Putamen (tissue), 1 donor: Measurements from ENCODE around the gene COL16A1.

Experiments
- DNase-seq: peaks from one replicate; pipeline ENCODE4 v3.0.0-alpha.2; 2016; ENCODE audit warnings: low spot score

The COL16A1 gene

GRCh38 chr1:31703431-31704270 is at the start of gene COL16A1:
TSS of gene COL16A1 (minus strand) at chr1:31704017. CDS start at chr1:31702193, 1,824 bp downstream.
- DNase-seq: peak; percentile 59

DNA sequence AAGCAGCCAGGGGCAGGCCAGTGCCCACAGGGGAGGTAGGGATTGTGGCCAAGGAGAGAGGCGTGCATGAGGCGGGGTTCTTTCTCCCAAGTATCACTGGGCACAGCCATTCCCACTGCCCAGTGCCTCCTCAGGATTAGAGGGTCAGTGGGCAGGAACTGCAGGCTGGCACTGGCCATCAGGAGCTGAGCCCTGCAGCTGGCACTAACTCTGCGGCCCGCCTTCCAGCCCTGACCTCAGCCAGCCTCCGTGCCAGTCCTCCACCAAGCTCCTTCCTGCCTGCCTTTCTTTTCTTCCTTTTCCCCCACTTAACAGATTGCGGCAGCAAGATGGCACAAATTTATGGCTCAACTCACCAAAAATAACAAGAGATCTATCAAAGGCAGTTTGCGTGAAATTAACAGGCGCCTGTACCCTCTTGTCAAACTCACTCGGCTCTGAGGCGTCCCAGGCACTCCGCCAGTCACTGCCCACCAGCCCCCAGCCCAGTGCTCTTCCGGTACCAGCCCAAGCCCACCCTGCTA is 49.2 kb upstream of the COL16A1 start:
- DNase-seq: peak; percentile 70

GRCh38 chr1:31752258-31752657 is 48.4 kb upstream of the COL16A1 start:
- no peak for DNase-seq

- no peak for DNase-seq
Observed at GRCh38 chr1:31751822-31752241, 48.0 kb upstream of the COL16A1 start.

GRCh38 chr1:31750858-31751510 is 47.2 kb upstream of the COL16A1 start:
- DNase-seq: no peak

DNA sequence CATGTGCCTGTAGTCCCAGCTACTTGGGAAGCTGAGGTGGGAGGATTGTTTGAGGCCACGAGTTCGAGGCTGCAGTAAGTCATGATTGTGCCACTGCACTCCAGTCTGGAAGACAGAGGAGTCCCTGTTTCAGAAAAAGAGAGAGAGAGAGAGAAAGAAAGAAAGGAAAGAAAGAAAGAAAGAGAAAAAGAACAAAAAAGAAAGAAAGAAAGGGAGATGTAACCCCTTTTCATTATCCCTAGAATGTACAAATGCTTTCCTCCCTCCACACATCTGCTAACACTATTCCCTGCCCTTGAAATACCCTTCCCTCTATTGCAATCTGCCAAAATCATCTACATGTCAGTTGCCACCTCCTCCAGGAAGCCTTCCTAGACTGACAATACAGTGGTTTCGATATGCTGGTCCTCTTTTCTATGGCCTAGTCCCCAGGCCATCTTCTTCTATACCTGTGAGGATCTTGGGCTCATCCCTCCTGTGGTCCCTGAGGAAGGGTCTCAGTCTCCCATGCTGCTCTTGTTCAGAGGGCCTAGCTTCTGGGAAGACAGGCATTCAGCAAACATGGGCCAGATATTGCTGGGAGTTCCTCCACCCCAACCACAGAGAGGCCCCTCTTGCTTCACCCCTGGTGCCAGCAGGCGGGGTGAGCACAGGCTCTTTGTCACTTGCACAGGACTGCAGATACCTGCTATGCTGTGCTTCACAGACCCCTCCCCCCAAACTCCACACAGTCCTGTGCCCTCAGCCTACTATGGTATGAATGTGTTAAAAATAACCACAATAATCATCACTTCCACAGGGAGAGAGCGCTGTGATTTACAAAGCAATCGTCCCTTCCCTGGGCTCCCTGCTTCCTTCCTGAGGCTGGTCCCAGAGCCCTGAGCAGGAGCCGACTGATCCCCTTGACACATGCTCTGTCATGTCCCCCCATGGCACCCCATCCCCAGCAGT is 46.2 kb upstream of the COL16A1 start:
- DNase-seq: no peak

DNA sequence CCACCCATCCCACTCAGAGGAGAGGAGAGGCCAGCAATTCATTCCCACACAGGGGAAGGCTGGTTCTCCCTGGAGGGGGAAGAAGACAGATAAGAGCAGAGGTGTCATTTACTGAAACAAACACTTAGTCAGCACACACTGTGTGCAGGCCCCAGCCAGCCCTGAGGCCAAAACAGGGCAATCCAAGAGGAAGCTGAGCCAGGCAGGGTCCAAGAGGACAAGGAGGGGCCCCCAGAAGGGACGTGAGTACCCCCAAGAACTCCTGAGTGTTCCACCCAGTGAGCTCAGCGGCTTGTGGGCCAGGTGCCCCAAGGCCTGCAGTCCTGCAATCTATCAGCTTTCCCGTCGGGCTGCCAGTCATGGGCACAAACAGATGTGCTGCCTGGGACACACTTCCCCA is 44.5 kb upstream of the COL16A1 start:
- DNase-seq: no peak

- DNase-seq: no peak
Observed at GRCh38 chr1:31747304-31747703, 43.5 kb upstream of the COL16A1 start.

DNA sequence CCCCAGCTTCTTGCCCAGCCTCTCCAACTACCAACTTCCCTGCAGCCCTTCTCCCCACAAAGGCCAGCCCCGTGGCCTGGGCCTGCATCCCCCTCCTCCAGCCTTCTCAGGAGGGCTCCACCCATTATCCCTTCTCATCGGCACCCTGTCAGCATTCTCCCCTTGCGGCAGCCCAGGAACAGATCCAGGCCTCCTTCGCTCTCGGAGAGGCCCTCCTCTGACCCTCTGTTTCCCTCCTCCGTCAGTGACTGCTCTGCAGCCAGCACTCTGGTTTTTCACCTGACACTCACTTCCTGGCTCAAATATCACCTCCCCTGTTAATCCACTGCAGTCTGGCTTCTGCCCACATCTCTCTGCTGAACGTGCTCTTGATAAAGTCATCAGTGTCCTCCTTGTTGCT is 42.9 kb upstream of the COL16A1 start:
- DNase-seq: no peak

DNA sequence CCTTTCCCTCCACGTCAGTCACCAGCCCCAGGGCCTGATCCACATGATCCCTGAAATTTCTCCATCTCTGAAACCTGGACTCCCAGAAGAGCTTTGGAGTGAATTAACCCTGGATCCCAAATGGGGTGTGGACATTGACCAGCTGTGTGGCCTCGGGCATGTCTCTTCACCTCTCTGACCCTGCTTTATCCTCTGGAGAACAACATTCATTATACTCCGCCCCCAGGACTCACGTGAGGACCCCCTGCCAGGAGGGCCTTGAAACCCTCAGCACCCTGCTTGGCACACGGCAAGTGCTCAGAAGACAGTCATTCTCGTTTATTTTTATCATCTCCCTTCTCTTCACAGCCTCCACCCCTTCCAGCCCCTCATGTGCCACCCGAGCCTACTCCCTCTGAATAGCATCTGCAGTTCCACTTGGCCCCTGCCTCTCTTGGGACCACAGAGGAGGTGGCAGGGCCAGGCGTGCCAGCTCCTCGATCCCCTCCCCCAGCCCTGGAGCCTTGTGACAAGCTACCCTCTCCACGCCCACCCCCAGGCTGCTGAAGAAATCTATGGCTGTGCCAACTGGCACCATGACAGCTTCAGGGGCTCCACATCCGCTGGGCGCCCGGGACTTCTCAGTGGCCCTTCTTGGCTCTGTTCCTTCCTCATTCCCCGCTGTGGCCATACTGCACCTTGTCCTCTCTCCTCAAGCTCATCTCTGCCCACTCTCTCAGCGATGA is 42.3 kb upstream of the COL16A1 start:
- no peak for DNase-seq

GRCh38 chr1:31745096-31745945 is 41.5 kb upstream of the COL16A1 start:
- no peak for DNase-seq

- DNase-seq: no peak
Observed at GRCh38 chr1:31744165-31744888, 40.5 kb upstream of the COL16A1 start.

GRCh38 chr1:31742462-31743212 is 38.8 kb upstream of the COL16A1 start:
- DNase-seq: no peak

- no peak for DNase-seq
Observed at GRCh38 chr1:31739346-31739745, 35.5 kb upstream of the COL16A1 start.

- DNase-seq: peak; percentile 64
Observed at GRCh38 chr1:31736675-31737074, 32.9 kb upstream of the COL16A1 start.

DNA sequence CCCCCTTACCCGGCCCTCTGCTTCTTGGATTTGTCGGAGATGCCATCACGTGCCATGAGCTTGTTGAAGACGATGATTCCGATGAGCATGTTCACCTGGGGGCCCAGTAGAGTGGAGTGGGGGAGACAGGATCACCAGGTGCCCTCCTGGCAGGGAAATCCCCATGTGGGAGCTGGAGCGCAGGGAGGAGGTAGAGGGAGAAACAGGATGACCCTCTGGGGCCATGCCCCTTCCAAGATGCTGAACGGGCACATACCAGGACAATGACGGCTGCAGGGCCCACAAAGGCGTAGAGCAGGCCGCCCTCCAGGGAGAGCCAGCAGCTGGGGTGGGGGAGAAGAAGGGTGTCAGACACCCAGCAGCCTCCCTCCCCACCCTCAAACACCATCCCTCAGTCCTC is 31.8 kb upstream of the COL16A1 start:
- no peak for DNase-seq

DNA sequence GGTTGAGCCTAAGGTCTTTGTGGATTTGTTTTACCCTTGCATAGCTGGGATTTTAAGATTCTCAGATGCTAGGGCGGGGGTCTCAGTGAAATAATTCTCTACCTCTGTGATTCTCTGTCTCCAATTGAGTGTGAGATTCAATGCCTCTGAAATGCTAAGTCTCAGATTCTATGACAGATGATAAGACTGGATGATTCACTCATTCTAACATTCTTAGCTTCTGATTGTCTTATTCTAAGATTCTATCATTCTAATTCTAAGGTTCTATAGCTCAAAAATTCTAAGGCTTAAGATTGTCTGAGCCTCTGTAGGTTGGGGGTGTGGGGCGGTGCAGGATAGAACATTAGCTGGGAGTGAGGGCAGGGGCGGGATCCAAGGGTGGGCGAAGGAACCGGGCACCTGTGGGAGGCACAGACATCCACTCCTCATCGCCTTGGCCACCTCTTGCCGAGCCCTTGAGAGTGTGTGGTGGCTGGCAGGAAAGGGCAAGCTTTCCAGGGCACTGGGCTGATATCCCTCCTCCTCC is 30.8 kb upstream of the COL16A1 start:
- DNase-seq: peak; percentile 42

- DNase-seq: no peak
Observed at GRCh38 chr1:31733389-31734219, 29.8 kb upstream of the COL16A1 start.
